Measurements from ENCODE around the gene ANKRD13C. TPM values are rescaled to one million over a fixed set of nuclear protein-coding genes. Genes with fewer than 3 reads are reported as not detected.

ANKRD13C gene
- polyA plus RNA-seq, 1 of the 3 experiments (the other 2 are of a cell fraction) = 5.2 TPM

GRCh38 chr1:70234733-70235132, 119.8 kb downstream of the ANKRD13C start:
- Histone ChIP-seq H3K4me3 (ENCODE audit: low read depth in 2 of 2, low read length in 1 of 2) (no peak overlapping the region), H4K20me1 (ENCODE audit: insufficient read depth) (no peaks in the 10 kb centered on the region; the same call in 1 of the 2 replicates), H3K79me2 (ENCODE audit: insufficient read depth) (peaks cover 64% of the 10 kb centered on the region), H3F3A (replicated peaks; ENCODE audit: insufficient read depth) (peaks cover 20% of the 10 kb centered on the region), H3K36me3 (replicated peaks in 1 of 2; ENCODE audit: control insufficient read depth in 1 of 2, insufficient read depth in 2 of 2, low read length in 1 of 2) (peaks cover 90 to 100% of the 10 kb centered on the region in 2 experiments), H2AFZ (ENCODE audit: low read depth) (no peak overlapping the region), H3K4me1 (ENCODE audit: control insufficient read depth in 1 of 2, insufficient read depth in 2 of 2, low read depth in 1 of 2, low read length in 1 of 2) (no peaks in the 10 kb centered on the region; a peak in 1 of 4 replicates), H3K27ac (ENCODE audit: low read depth in 2 of 2, low read length in 1 of 2) (0 out of 4 replicates have a peak overlapping the region, but pooled peaks of 1 of the 2 experiments have one; percentile 4), H3K4me2 (no peak overlapping the region), H3K27me3 (ENCODE audit: insufficient read depth) (no peaks in the 10 kb centered on the region), H3K9me2 (no peaks in the 10 kb centered on the region), H3K9me3 (no peaks in the 10 kb centered on the region), H3K9ac (no peak overlapping the region)
- DNase-seq = no peak
- ChIA-PET POLR2A (interaction anchor here (1.1 kb wide), 1 partner anchor 14 kb away, joined by 4 read pairs; the partner anchor contains the start of gene SRSF11), CTCF (interaction anchor here (1.2 to 2.2 kb wide), 2 partner anchors 12 to 14 kb away, joined by 3 to 9 read pairs; partner anchors contain the start of gene SRSF11)
- TF ChIP-seq USF1 (IDR thresholded peaks at IDR 0.05; ENCODE audit: borderline replicate concordance, low read depth) (no peak), MXI1 (IDR thresholded peaks at IDR 0.05; ENCODE audit: low read depth, low read length) (no peak), ZBTB33 (IDR thresholded peaks at IDR 0.05; ENCODE audit: borderline replicate concordance, low read depth) (no peak), MEF2A (IDR thresholded peaks at IDR 0.05; ENCODE audit: borderline replicate concordance, low read depth) (no peak), RXRA (IDR thresholded peaks at IDR 0.05; ENCODE audit: borderline replicate concordance, low read depth) (no peak), YY1 (IDR thresholded peaks at IDR 0.05; ENCODE audit: low read depth) (no peak), IRF3 (IDR thresholded peaks at IDR 0.05; ENCODE audit: low read depth, low read length) (no peak), RAD21 (IDR thresholded peaks at IDR 0.05; ENCODE audit: low read length) (no peak), POLR2AphosphoS5 (IDR thresholded peaks at IDR 0.05; ENCODE audit: low read depth, low read length) (no peak)

GRCh38 chr1:70231475-70231874, 123.0 kb downstream of the ANKRD13C start:
- WGBS (ENCODE audit: low lambda C conversion rate) = 98% methylated on average over 4 of the region's 4 CpGs
- Histone ChIP-seq H3K27ac (ENCODE audit: low read depth in 2 of 2, low read length in 1 of 2) (no peak overlapping the region), H3K9me2 (no peaks in the 10 kb centered on the region), H3K79me2 (ENCODE audit: insufficient read depth) (peaks cover 86% of the 10 kb centered on the region), H3K27me3 (ENCODE audit: insufficient read depth) (no peaks in the 10 kb centered on the region), H4K20me1 (ENCODE audit: insufficient read depth) (peaks cover 23% of the 10 kb centered on the region), H3K9me3 (no peaks in the 10 kb centered on the region), H3K4me2 (no peak overlapping the region), H2AFZ (ENCODE audit: low read depth) (no peak overlapping the region), H3K4me3 (ENCODE audit: low read depth in 2 of 2, low read length in 1 of 2) (no peak overlapping the region), H3K4me1 (ENCODE audit: control insufficient read depth in 1 of 2, insufficient read depth in 2 of 2, low read depth in 1 of 2, low read length in 1 of 2) (peaks cover 0 to 2% of the 10 kb centered on the region in 2 experiments; a peak in 3 of 4 replicates), H3F3A (replicated peaks; ENCODE audit: insufficient read depth) (peaks cover 11% of the 10 kb centered on the region), H3K36me3 (replicated peaks in 1 of 2; ENCODE audit: control insufficient read depth in 1 of 2, insufficient read depth in 2 of 2, low read length in 1 of 2) (peaks cover 90 to 94% of the 10 kb centered on the region in 2 experiments), H3K9ac (no peak overlapping the region)
- ChIA-PET POLR2A (no interaction called here), CTCF (interaction anchor here (1.0 to 1.4 kb wide), 2 partner anchors 20 to 58 kb away, joined by 3 read pairs; no protein-coding TSS in a partner anchor)
- DNase-seq = no peak
- TF ChIP-seq FOXM1 (IDR thresholded peaks at IDR 0.05; ENCODE audit: low read depth) = no peak
- TF ChIP-seq POLR2AphosphoS5 (IDR thresholded peaks at IDR 0.05; ENCODE audit: low read depth, low read length) = no peak
- TF ChIP-seq TCF12 (IDR thresholded peaks at IDR 0.05) = no peak
- TF ChIP-seq RXRA (IDR thresholded peaks at IDR 0.05; ENCODE audit: borderline replicate concordance, low read depth) = no peak
- no peak for TF ChIP-seq ZBTB33 (IDR thresholded peaks at IDR 0.05; ENCODE audit: borderline replicate concordance, low read depth)
- TF ChIP-seq MXI1 (IDR thresholded peaks at IDR 0.05; ENCODE audit: low read depth, low read length) = no peak
- TF ChIP-seq RCOR1 (IDR thresholded peaks at IDR 0.05; ENCODE audit: low read length) = no peak
- TF ChIP-seq ELF1 (IDR thresholded peaks at IDR 0.05) = no peak
- no peak for TF ChIP-seq FOXJ3 (CRISPR knock-in tag; IDR thresholded peaks at IDR 0.05)
- no peak for TF ChIP-seq TEAD4 (IDR thresholded peaks at IDR 0.05; ENCODE audit: borderline replicate concordance, insufficient read depth)
- TF ChIP-seq MEF2A (IDR thresholded peaks at IDR 0.05; ENCODE audit: borderline replicate concordance, low read depth) = no peak
- TF ChIP-seq IRF3 (IDR thresholded peaks at IDR 0.05; ENCODE audit: low read depth, low read length) = no peak
- TF ChIP-seq MAX (IDR thresholded peaks at IDR 0.05; ENCODE audit: low read depth) = no peak
- no peak for TF ChIP-seq GATA2 (CRISPR knock-in tag; IDR thresholded peaks at IDR 0.05)
- TF ChIP-seq EP300 (IDR thresholded peaks at IDR 0.05; ENCODE audit: borderline replicate concordance in 1 of 2, low read depth in 1 of 2, low read length in 1 of 2) = no peak
- TF ChIP-seq FOSL2 (IDR thresholded peaks at IDR 0.05; ENCODE audit: borderline replicate concordance, low read depth) = no peak
- no peak for TF ChIP-seq SMC3 (IDR thresholded peaks at IDR 0.05; ENCODE audit: low read depth, low read length)
